Uterus (tissue), 4 donors: ENCODE results near the gene SUCLA2. TPM values are rescaled to one million over a fixed set of nuclear protein-coding genes. Genes with fewer than 3 reads are reported as not detected.

Experiments
- DNase-seq, 2 donors: peaks; one replicate each; pipeline ENCODE4 v3.0.0-alpha.2; 2019 to 2020
- H3K27ac ChIP-seq, 2 donors: fragments of 200-600 bp; sonication (generic); 1 replicate in 1 of 2; 2 replicates in 1 of 2; pipeline ENCODE4 v1.5.1; 2016 to 2018
- H3K27me3 ChIP-seq, 2 donors: fragments of 200-600 bp; sonication (generic); one replicate each; pipeline ENCODE4 v1.5.1; 2018 to 2019; ENCODE audit warnings: control low read depth in 1 of 2
- H3K36me3 ChIP-seq, 2 donors: fragments of 200-600 bp; sonication (generic); one replicate each; pipeline ENCODE4 v1.5.1; 2019; ENCODE audit warnings: control low read depth in 1 of 2
- H3K4me1 ChIP-seq, 2 donors: fragments of 200-600 bp; sonication (generic); one replicate each; pipeline ENCODE4 v1.5.1; 2018 to 2019; ENCODE audit warnings: control low read depth in 1 of 2
- H3K4me3 ChIP-seq, 2 donors: fragments of 200-600 bp; sonication (generic); 1 replicate in 1 of 2; 2 replicates in 1 of 2; pipeline ENCODE4 v1.5.1; 2018 to 2019; ENCODE audit warnings: mild to moderate bottlenecking in 1 of 2
- H3K9me3 ChIP-seq, 2 donors: fragments of 200-600 bp; sonication (generic); one replicate each; pipeline ENCODE4 v1.5.1; 2019; ENCODE audit warnings: control low read depth in 1 of 2
- POLR2A ChIP-seq, 2 donors: fragments of 450-650 bp; IDR thresholded peaks; one replicate each; pipeline ENCODE4 v1.6.1; 2016; ENCODE audit warnings: antibody characterized with exemption in 2 of 2, mild to moderate bottlenecking in 1 of 2, moderate library complexity in 1 of 2
- intact Hi-C: fragments of 100-400 bp; cut with DNase I; formaldehyde crosslinking; loops from one replicate; pipeline ENCODE4 v1.15.1; 2023; ENCODE audit warnings: low total_unique reads
- total RNA-seq, 4 donors: library from RNA; depleted of rRNA in 3 of 4; stranded (reverse); fragments of >200 nt in 3 of 4; gene quantifications; one replicate each; pipeline versions ENCODE4 v1.1.0 to v1.2.4, GENCODE V29; 2014 to 2023
- TF ChIP-seq, protein P1 (sequence below), 4 experiments: fragments of 200-600 bp in 2 of 4; fragments of 450-650 bp in 2 of 4; sonication (generic) in 2 of 4; IDR thresholded peaks; one replicate each; pipeline ENCODE4 v1.5.1; 2016 to 2019; ENCODE audit warnings: antibody characterized with exemption in 4 of 4, mild to moderate bottlenecking in 2 of 4, moderate library complexity in 1 of 4
- donor health status: DM: yes; HTN: yes; CAD: no.

SUCLA2 gene
- total RNA-seq, 4 donors from 2014 or later: 19.7 to 96.0 (median 43.5) TPM

DNA sequence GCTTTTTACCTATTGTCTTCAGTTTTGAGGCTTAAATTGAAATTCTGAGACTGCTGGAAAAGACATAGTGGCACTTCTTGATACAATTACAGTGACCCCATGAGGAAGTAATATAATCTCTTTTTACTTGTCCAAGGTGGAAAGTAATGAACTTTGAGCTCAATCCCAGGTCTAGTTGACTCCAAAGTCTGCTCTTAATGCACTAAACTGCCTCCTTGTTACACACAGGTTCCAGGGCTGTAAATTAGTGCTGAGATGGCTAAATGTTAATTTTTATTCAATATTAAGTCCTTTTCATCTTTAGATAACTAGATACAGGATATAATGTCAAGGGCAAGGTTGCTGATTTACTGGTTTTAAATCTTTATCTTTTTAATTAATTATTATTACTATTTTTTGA lies 39.0 kb upstream of the SUCLA2 start:
- Histone ChIP-seq H3K36me3 (no peaks in the 10 kb centered on the region), H3K4me1 (no peaks in the 10 kb centered on the region), H3K27me3 (no peaks in the 10 kb centered on the region), H3K9me3 (no peaks in the 10 kb centered on the region), H3K27ac (no peak overlapping the region), H3K4me3 (no peak overlapping the region)
- intact Hi-C loops: no loop called here
- TF ChIP-seq POLR2A (IDR thresholded peaks at IDR 0.05): no peak
- TF ChIP-seq, protein P1, sequence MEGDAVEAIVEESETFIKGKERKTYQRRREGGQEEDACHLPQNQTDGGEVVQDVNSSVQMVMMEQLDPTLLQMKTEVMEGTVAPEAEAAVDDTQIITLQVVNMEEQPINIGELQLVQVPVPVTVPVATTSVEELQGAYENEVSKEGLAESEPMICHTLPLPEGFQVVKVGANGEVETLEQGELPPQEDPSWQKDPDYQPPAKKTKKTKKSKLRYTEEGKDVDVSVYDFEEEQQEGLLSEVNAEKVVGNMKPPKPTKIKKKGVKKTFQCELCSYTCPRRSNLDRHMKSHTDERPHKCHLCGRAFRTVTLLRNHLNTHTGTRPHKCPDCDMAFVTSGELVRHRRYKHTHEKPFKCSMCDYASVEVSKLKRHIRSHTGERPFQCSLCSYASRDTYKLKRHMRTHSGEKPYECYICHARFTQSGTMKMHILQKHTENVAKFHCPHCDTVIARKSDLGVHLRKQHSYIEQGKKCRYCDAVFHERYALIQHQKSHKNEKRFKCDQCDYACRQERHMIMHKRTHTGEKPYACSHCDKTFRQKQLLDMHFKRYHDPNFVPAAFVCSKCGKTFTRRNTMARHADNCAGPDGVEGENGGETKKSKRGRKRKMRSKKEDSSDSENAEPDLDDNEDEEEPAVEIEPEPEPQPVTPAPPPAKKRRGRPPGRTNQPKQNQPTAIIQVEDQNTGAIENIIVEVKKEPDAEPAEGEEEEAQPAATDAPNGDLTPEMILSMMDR (IDR thresholded peaks at IDR 0.05): no peak
- no peak for DNase-seq

- DNase-seq: no peak
- no peak overlapping the region for H3K4me3 ChIP-seq
- intact Hi-C loops: no loop called here
- H3K27me3 ChIP-seq: no peaks in the 10 kb centered on the region
- H3K9me3 ChIP-seq: no peaks in the 10 kb centered on the region
- TF ChIP-seq, protein P1 (IDR thresholded peaks at IDR 0.05): no peak
- TF ChIP-seq POLR2A (IDR thresholded peaks at IDR 0.05): no peak
- H3K36me3 ChIP-seq: no peaks in the 10 kb centered on the region
- H3K27ac ChIP-seq: peak overlapping the region; percentile 91 to 98
- no peaks in the 10 kb centered on the region for H3K4me1 ChIP-seq
These were observed 37.7 kb upstream of the SUCLA2 start for GRCh38 chr13:48038761-48039160.

- peak; percentile 89 to 91 for DNase-seq
- TF ChIP-seq POLR2A (IDR thresholded peaks at IDR 0.05): peak; percentile 52 to 88
- TF ChIP-seq, protein P1 (IDR thresholded peaks at IDR 0.05): peak; percentile 91 to 96 (median 92)
- Histone ChIP-seq H3K27ac (peak within 1 kb of the TSS; percentile 91 to 98), H3K27me3 (no peaks in the 10 kb centered on the region), H3K4me1 (no peaks in the 10 kb centered on the region), H3K36me3 (no peaks in the 10 kb centered on the region), H3K4me3 (peak within 1 kb of the TSS; percentile 59 to 78), H3K9me3 (no peaks in the 10 kb centered on the region)
- intact Hi-C loops: no loop called here
These were observed 36.5 kb upstream of the SUCLA2 start, which contains the start of gene NUDT15 for GRCh38 chr13:48037346-48038173. NUDT15 (plus strand) TSS chr13:48037726; CDS start chr13:48037747, 21 bp downstream.

GRCh38 chr13:48029859-48030258 lies 28.8 kb upstream of the SUCLA2 start:
- H3K27me3 ChIP-seq: no peaks in the 10 kb centered on the region
- no peaks in the 10 kb centered on the region for H3K36me3 ChIP-seq
- no peak for TF ChIP-seq POLR2A (IDR thresholded peaks at IDR 0.05)
- TF ChIP-seq, protein P1 (IDR thresholded peaks at IDR 0.05): no peak
- H3K4me3 ChIP-seq: no peak overlapping the region
- H3K4me1 ChIP-seq: no peaks in the 10 kb centered on the region
- intact Hi-C loops: no loop called here
- no peaks in the 10 kb centered on the region for H3K9me3 ChIP-seq
- H3K27ac ChIP-seq: no peak overlapping the region
- no peak for DNase-seq

DNA sequence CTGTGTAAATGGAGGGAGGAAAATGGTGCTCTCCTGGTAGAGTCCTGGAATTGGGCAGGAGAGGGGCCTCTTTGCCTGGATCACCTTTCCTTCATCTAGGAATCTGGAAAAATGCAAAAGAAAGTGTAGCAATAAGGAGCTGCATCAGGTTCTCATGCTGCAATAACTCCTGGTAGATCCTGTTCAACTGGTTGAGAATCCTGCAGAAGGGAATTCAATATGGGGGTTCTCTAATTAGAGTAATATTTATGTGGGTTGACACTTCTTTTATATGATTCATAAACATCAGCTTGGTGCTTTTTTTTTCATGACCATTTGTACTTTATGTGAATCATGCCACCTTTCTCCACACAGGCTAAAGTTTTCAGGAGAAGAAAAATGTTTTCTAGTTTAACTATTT lies 27.0 kb upstream of the SUCLA2 start:
- intact Hi-C loops: no loop called here
- Histone ChIP-seq H3K36me3 (no peaks in the 10 kb centered on the region), H3K9me3 (no peaks in the 10 kb centered on the region), H3K4me1 (no peaks in the 10 kb centered on the region), H3K4me3 (no peak overlapping the region), H3K27me3 (no peaks in the 10 kb centered on the region), H3K27ac (no peak overlapping the region)
- no peak for DNase-seq
- TF ChIP-seq, protein P1 (IDR thresholded peaks at IDR 0.05): no peak
- no peak for TF ChIP-seq POLR2A (IDR thresholded peaks at IDR 0.05)
